ENCODE measurements around the gene EXOSC2. TPM values are rescaled to one million over a fixed set of nuclear protein-coding genes. Genes with fewer than 3 reads are reported as not detected.
A peak's percentile ranks its signal among the peaks of the same experiment; 100 is the strongest.

The EXOSC2 gene
- total RNA-seq, 1 experiment from 2014 or later = 49.5 TPM

DNA sequence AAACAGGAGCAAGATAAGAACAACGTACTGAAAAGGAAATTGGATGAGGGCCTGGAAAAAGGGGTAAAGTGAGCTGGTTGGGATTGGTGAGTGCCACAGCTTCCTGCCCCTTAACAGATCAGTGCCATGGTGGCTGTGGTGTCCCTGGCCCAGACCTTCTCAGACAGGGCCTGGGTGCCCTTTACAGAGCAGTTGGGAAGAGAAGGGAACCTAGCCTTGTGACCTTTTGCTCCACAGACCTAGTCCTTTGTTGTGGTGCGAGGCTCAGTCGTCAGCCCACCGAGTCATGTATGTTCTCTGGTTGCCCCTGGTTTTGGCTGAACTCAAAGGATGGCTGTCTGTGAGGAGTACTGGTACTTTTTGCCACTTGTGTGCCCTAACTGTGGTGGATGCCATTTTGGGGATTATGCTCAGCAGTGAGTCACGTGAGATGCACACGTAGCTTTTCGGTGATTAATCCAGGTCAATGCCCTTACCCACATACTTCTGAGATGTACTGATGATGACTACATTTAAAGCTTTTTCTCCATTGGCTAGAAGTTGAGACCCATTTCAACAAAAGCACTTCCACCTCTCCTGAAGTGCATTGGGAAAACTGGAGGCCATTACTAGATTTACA is 48.4 kb downstream of the EXOSC2 start:
- H3K27ac ChIP-seq = no peak overlapping the region
- no peaks in the 10 kb centered on the region for H3K9me3 ChIP-seq (ENCODE audit: insufficient read depth, low read depth)
- H3K4me1 ChIP-seq (replicated peaks; ENCODE audit: insufficient read depth) = peaks cover 7% of the 10 kb centered on the region
- CTCF ChIA-PET = no interaction called here
- H3K79me2 ChIP-seq (ENCODE audit: low read depth) = peaks cover 23% of the 10 kb centered on the region; the same call in 1 of the 2 replicates
- H3K36me3 ChIP-seq (ENCODE audit: low read depth) = no peaks in the 10 kb centered on the region
- peak overlapping the region; percentile 33; the same call in 1 of the 2 replicates for H2AFZ ChIP-seq
- intact Hi-C loops (cut with micrococcal nuclease; ENCODE audit: unreplicated experiment) = no loop called here
- H3F3A ChIP-seq (ENCODE audit: insufficient read depth, low read depth) = no peaks in the 10 kb centered on the region
- no peaks in the 10 kb centered on the region for H3K27me3 ChIP-seq (ENCODE audit: insufficient read depth, low read depth)
- no TSS peak for BruUV-seq (replicated peaks)
- no peaks in the 10 kb centered on the region for H3K9me2 ChIP-seq (ENCODE audit: insufficient read depth)
- H3K4me3 ChIP-seq = no peak overlapping the region
- no peak for TF ChIP-seq EZH2 (IDR thresholded peaks at IDR 0.05; ENCODE audit: low read depth)
- TF ChIP-seq, protein P1, sequence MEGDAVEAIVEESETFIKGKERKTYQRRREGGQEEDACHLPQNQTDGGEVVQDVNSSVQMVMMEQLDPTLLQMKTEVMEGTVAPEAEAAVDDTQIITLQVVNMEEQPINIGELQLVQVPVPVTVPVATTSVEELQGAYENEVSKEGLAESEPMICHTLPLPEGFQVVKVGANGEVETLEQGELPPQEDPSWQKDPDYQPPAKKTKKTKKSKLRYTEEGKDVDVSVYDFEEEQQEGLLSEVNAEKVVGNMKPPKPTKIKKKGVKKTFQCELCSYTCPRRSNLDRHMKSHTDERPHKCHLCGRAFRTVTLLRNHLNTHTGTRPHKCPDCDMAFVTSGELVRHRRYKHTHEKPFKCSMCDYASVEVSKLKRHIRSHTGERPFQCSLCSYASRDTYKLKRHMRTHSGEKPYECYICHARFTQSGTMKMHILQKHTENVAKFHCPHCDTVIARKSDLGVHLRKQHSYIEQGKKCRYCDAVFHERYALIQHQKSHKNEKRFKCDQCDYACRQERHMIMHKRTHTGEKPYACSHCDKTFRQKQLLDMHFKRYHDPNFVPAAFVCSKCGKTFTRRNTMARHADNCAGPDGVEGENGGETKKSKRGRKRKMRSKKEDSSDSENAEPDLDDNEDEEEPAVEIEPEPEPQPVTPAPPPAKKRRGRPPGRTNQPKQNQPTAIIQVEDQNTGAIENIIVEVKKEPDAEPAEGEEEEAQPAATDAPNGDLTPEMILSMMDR (conservative IDR thresholded peaks at IDR 0.05) = no peak
- H4K20me1 ChIP-seq (ENCODE audit: insufficient read depth) = no peaks in the 10 kb centered on the region; the same call in 1 of the 2 replicates
- H3K4me2 ChIP-seq = no peak overlapping the region
- peak in 1 of 2 experiments; percentile 58 for DNase-seq
- POLR2A ChIA-PET (ENCODE audit: unreplicated experiment) = no interaction called here

DNA sequence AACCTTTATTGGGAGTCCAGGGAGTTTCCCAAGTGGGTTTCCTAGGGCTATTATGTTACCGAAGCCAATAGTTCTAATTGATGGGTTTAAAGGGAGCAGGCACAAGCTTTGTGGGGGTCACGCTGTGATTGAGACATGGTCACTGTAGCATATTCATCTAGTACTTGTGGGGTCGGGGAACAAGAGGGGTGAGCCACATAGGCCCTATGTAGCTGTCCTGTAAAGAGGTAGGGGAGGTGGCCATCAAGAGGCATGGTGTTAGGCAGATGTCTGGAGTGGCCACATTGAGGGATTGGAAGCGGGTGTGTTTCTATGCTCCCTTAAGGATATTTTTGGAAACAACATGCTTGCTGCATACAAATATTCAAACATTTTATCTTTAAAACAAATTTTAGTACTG is 50.1 kb downstream of the EXOSC2 start:
- H3K9me2 ChIP-seq (ENCODE audit: insufficient read depth) = no peaks in the 10 kb centered on the region
- peaks cover 28% of the 10 kb centered on the region; the same call in 1 of the 2 replicates for H3K79me2 ChIP-seq (ENCODE audit: low read depth)
- ChIA-PET POLR2A (ENCODE audit: unreplicated experiment) (no interaction called here), CTCF (no interaction called here)
- no peaks in the 10 kb centered on the region for H3F3A ChIP-seq (ENCODE audit: insufficient read depth, low read depth)
- H3K4me1 ChIP-seq (replicated peaks; ENCODE audit: insufficient read depth) = peaks cover 7% of the 10 kb centered on the region
- H3K27me3 ChIP-seq (ENCODE audit: insufficient read depth, low read depth) = no peaks in the 10 kb centered on the region
- no peaks in the 10 kb centered on the region for H3K36me3 ChIP-seq (ENCODE audit: low read depth)
- no TSS peak for BruUV-seq (replicated peaks)
- H3K4me3 ChIP-seq = no peak overlapping the region
- H3K27ac ChIP-seq = no peak overlapping the region
- DNase-seq = no peak
- no peak for TF ChIP-seq EZH2 (IDR thresholded peaks at IDR 0.05; ENCODE audit: low read depth)
- TF ChIP-seq, protein P1 (conservative IDR thresholded peaks at IDR 0.05) = no peak
- intact Hi-C loops (cut with micrococcal nuclease; ENCODE audit: unreplicated experiment) = no loop called here
- H3K9me3 ChIP-seq (ENCODE audit: insufficient read depth, low read depth) = no peaks in the 10 kb centered on the region
- H4K20me1 ChIP-seq (ENCODE audit: insufficient read depth) = no peaks in the 10 kb centered on the region; the same call in 1 of the 2 replicates
- no peak overlapping the region for H2AFZ ChIP-seq
- H3K4me2 ChIP-seq = no peak overlapping the region

DNA sequence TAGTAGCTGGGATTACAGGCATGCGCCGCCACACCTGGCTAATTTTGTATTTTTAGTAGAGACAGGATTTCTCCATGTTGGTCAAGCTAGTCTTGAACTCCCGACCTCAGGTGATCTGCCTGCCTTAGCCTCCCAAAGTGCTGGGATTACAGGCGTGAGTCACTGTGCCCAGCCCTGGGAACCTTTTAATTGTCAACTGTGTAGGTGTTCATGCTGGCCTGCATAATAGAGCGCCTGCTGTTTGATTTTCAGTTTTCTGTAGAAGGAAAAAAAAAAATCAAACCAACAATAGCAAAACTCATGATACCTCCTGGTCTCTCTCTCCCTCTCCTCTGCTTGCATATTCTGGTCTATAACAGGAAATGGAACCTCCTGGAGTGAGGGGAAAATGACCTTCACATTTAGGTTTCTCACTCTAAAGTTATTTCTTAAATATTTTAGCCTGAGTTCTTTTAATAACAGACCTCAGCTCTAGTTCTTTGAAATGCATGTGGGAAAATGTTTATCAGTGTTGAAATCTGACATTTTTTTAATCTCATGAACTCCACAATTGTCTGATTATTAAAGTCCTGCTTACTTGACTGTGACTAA is 51.7 kb downstream of the EXOSC2 start:
- no peaks in the 10 kb centered on the region for H3K9me3 ChIP-seq (ENCODE audit: insufficient read depth, low read depth)
- peaks cover 28% of the 10 kb centered on the region; the same call in 1 of the 2 replicates for H3K79me2 ChIP-seq (ENCODE audit: low read depth)
- no peak overlapping the region for H3K4me2 ChIP-seq
- no peak overlapping the region for H2AFZ ChIP-seq
- H4K20me1 ChIP-seq (ENCODE audit: insufficient read depth) = no peaks in the 10 kb centered on the region
- no TSS peak for BruUV-seq (replicated peaks)
- POLR2A ChIA-PET (ENCODE audit: unreplicated experiment) = no interaction called here
- no peaks in the 10 kb centered on the region for H3K9me2 ChIP-seq (ENCODE audit: insufficient read depth)
- H3K27me3 ChIP-seq (ENCODE audit: insufficient read depth, low read depth) = no peaks in the 10 kb centered on the region
- H3K27ac ChIP-seq = no peak overlapping the region
- no peaks in the 10 kb centered on the region for H3F3A ChIP-seq (ENCODE audit: insufficient read depth, low read depth)
- no peak overlapping the region for H3K4me3 ChIP-seq
- intact Hi-C loops (cut with micrococcal nuclease; ENCODE audit: unreplicated experiment) = no loop called here
- DNase-seq = no peak
- no peaks in the 10 kb centered on the region for H3K36me3 ChIP-seq (ENCODE audit: low read depth)
- TF ChIP-seq, protein P1 (conservative IDR thresholded peaks at IDR 0.05) = no peak
- no peak for TF ChIP-seq EZH2 (IDR thresholded peaks at IDR 0.05; ENCODE audit: low read depth)
- CTCF ChIA-PET = no interaction called here
- peaks cover 7% of the 10 kb centered on the region for H3K4me1 ChIP-seq (replicated peaks; ENCODE audit: insufficient read depth)
